IMR-90 (cell line): ENCODE results near the gene C3AR1. TPM values are rescaled to one million over a fixed set of nuclear protein-coding genes. Genes with fewer than 3 reads are reported as not detected.

Source experiments
- ATAC-seq: fragments of 200-7000 bp; cut with Tn5 transposase; 2 replicates; pipeline ENCODE4 v1.9.1; 2020; ENCODE audit warnings: low read depth, mild to moderate bottlenecking, moderate library complexity
- BruUV-seq: library from RNA; stranded (reverse); fragments of 400-500 nt; replicated peaks from 2 replicates; lab custom pipeline; 2021; lab: Mats Ljungman, UMichigan
- CTCF ChIA-PET: fragments of 300-600 bp; formaldehyde crosslinking; extraction: SDS; loops from one replicate; lab custom pipeline; 2021; ENCODE audit warnings: antibody characterized with exemption; lab: Yijun Ruan, JAX
- POLR2A ChIA-PET: fragments of 300-600 bp; sonication (Branson Sonifier 250); formaldehyde crosslinking; loops from one replicate; lab custom pipeline; 2022; ENCODE audit warnings: antibody characterized with exemption; ENCODE audit not compliant: unreplicated experiment; lab: Charles Lee
- DNase-seq: peaks from one replicate; pipeline ENCODE4 v3.0.0; 2013
- H2AFZ ChIP-seq: replicated peaks from 2 replicates; pipeline ENCODE3; 2013; ENCODE audit warnings: low read length, mild to moderate bottlenecking; ENCODE audit not compliant: poor library complexity
- H2AK5ac ChIP-seq: 2 replicates; pipeline ENCODE4 v1.6.1; 2013; ENCODE audit warnings: low read depth, low read length, inconsistent platforms
- H2AK9ac ChIP-seq: replicated peaks from 2 replicates; pipeline ENCODE3; 2013; ENCODE audit warnings: mild to moderate bottlenecking, low read depth, low read length, moderate library complexity; ENCODE audit not compliant: poor library complexity
- H2BK120ac ChIP-seq: 2 replicates; pipeline ENCODE4 v1.6.1; 2013; ENCODE audit warnings: low read depth, low read length, inconsistent platforms
- H2BK15ac ChIP-seq: 3 replicates; pipeline ENCODE4 v1.6.1; 2013; ENCODE audit warnings: low read depth, low read length, inconsistent platforms
- H2BK20ac ChIP-seq: 2 replicates; pipeline ENCODE4 v1.6.1; 2013; ENCODE audit warnings: low read depth, mild to moderate bottlenecking, inconsistent platforms, low read length, moderate library complexity
- H2BK5ac ChIP-seq: 2 replicates; pipeline ENCODE4 v1.6.1; 2013; ENCODE audit warnings: mild to moderate bottlenecking, low read depth, low read length, inconsistent platforms; ENCODE audit not compliant: poor library complexity, severe bottlenecking
- H3K14ac ChIP-seq: replicated peaks from 2 replicates; pipeline ENCODE4 v1.6.1; 2013; ENCODE audit warnings: low read depth, low read length, inconsistent platforms
- H3K18ac ChIP-seq: 2 replicates; pipeline ENCODE4 v1.6.1; 2013; ENCODE audit warnings: low read depth, low read length, control low read depth
- H3K23ac ChIP-seq: 2 replicates; pipeline ENCODE4 v1.6.1; 2013; ENCODE audit warnings: low read depth, low read length, inconsistent platforms
- H3K27ac ChIP-seq: 2 replicates; pipeline ENCODE4 v1.5.1; 2013; ENCODE audit warnings: mild to moderate bottlenecking, control low read depth, low read length; ENCODE audit not compliant: insufficient read depth
- H3K27me3 ChIP-seq: 2 replicates; pipeline ENCODE4 v1.6.1; 2013; ENCODE audit warnings: low read length; ENCODE audit not compliant: control insufficient read depth, insufficient read depth
- H3K36me3 ChIP-seq: 2 replicates; pipeline ENCODE4 v1.6.1; 2013; ENCODE audit warnings: low read length, mixed read lengths; ENCODE audit not compliant: control insufficient read depth, insufficient read depth
- H3K4ac ChIP-seq: 2 replicates; pipeline ENCODE4 v1.6.1; 2013; ENCODE audit warnings: low read depth, low read length, inconsistent platforms
- H3K4me1 ChIP-seq: 2 replicates; pipeline ENCODE4 v1.6.1; 2013; ENCODE audit warnings: low read length, mixed read lengths; ENCODE audit not compliant: control insufficient read depth, insufficient read depth
- H3K4me2 ChIP-seq: 2 replicates; pipeline ENCODE4 v1.6.1; 2013; ENCODE audit warnings: low read depth, mild to moderate bottlenecking, control low read depth, low read length, moderate library complexity
- H3K4me3 ChIP-seq: 2 replicates; pipeline ENCODE4 v1.5.1; 2013; ENCODE audit warnings: low read depth, mild to moderate bottlenecking, control low read depth, low read length, moderate library complexity; ENCODE audit not compliant: insufficient read depth
- H3K56ac ChIP-seq: 2 replicates; pipeline ENCODE4 v1.6.1; 2013; ENCODE audit warnings: low read length, inconsistent platforms; ENCODE audit not compliant: insufficient read depth; ENCODE audit errors: extremely low read depth
- H3K79me1 ChIP-seq, 2 experiments: 2 replicates each; pipeline ENCODE4 v1.6.1; 2013; ENCODE audit warnings: low read length in 2 of 2, inconsistent platforms in 1 of 2, low read depth in 1 of 2
- H3K9ac ChIP-seq: 2 replicates; pipeline ENCODE4 v1.6.1; 2013; ENCODE audit warnings: low read depth, low read length, control low read depth
- H3K9me1 ChIP-seq: 2 replicates; pipeline ENCODE4 v1.6.1; 2013; ENCODE audit warnings: low read length, inconsistent platforms; ENCODE audit not compliant: insufficient read depth
- H3K9me3 ChIP-seq: 2 replicates; pipeline ENCODE4 v1.6.1; 2013; ENCODE audit warnings: low read length; ENCODE audit not compliant: control insufficient read depth, insufficient read depth
- H4K20me1 ChIP-seq: 2 replicates; pipeline ENCODE4 v1.6.1; 2013; ENCODE audit warnings: low read length, inconsistent platforms; ENCODE audit not compliant: insufficient read depth
- H4K5ac ChIP-seq: 2 replicates; pipeline ENCODE4 v1.6.1; 2013; ENCODE audit warnings: mild to moderate bottlenecking, low read depth, low read length, control low read depth
- H4K8ac ChIP-seq, 2 experiments: 2 replicates each; pipeline ENCODE4 v1.6.1; 2013; ENCODE audit warnings: low read depth in 2 of 2, low read length in 2 of 2, control low read depth in 1 of 2, inconsistent platforms in 1 of 2
- H4K91ac ChIP-seq: 2 replicates; pipeline ENCODE4 v1.6.1; 2013; ENCODE audit warnings: low read depth, low read length, inconsistent platforms; ENCODE audit not compliant: insufficient read depth
- BHLHE40 ChIP-seq: fragments of 150-350 bp; IDR thresholded peaks from 2 replicates; pipeline ENCODE4 v1.6.1; 2016; ENCODE audit warnings: mild to moderate bottlenecking, low read depth, low read length
- CEBPB ChIP-seq: IDR thresholded peaks from 2 replicates; pipeline ENCODE4 v1.6.1; 2012; ENCODE audit warnings: low read depth, low read length, improper control_type of control experiment
- CHD1 ChIP-seq: IDR thresholded peaks from 2 replicates; pipeline ENCODE4 v1.6.1; 2012; ENCODE audit warnings: low read depth, low read length, improper control_type of control experiment
- FOS ChIP-seq: fragments of 150-350 bp; IDR thresholded peaks from 2 replicates; pipeline ENCODE4 v1.6.1; 2016; ENCODE audit warnings: low read depth, low read length
- MAFK ChIP-seq: IDR thresholded peaks from 2 replicates; pipeline ENCODE4 v1.6.1; 2012; ENCODE audit warnings: low read depth, low read length, improper control_type of control experiment
- MAZ ChIP-seq: IDR thresholded peaks from 2 replicates; pipeline ENCODE4 v1.6.1; 2012; ENCODE audit warnings: low read depth, mild to moderate bottlenecking, low read length, improper control_type of control experiment, moderate library complexity, borderline replicate concordance
- MXI1 ChIP-seq: IDR thresholded peaks from 2 replicates; pipeline ENCODE4 v1.6.1; 2012; ENCODE audit warnings: low read depth, mild to moderate bottlenecking, low read length, moderate library complexity, borderline replicate concordance
- NFE2L2 ChIP-seq: fragments of 150-350 bp; IDR thresholded peaks from 2 replicates; pipeline ENCODE4 v1.6.1; 2016; ENCODE audit warnings: low read depth, mild to moderate bottlenecking, low read length
- POLR2A ChIP-seq: IDR thresholded peaks from 2 replicates; pipeline ENCODE4 v1.6.1; 2012; ENCODE audit warnings: mild to moderate bottlenecking, low read depth, low read length
- RAD21 ChIP-seq: IDR thresholded peaks from 2 replicates; pipeline ENCODE4 v1.6.1; 2012; ENCODE audit warnings: low read length, improper control_type of control experiment
- RCOR1 ChIP-seq: IDR thresholded peaks from 2 replicates; pipeline ENCODE4 v1.6.1; 2012; ENCODE audit warnings: mild to moderate bottlenecking, low read length, improper control_type of control experiment; ENCODE audit not compliant: insufficient replicate concordance
- RFX5 ChIP-seq: IDR thresholded peaks from 2 replicates; pipeline ENCODE4 v1.8.0; 2012; ENCODE audit warnings: low read depth, mild to moderate bottlenecking, low read length, moderate library complexity
- SMC3 ChIP-seq: fragments of 150-350 bp; IDR thresholded peaks from 2 replicates; pipeline ENCODE4 v1.6.1; 2016; ENCODE audit warnings: low read depth, mild to moderate bottlenecking, antibody characterized with exemption, low read length, moderate library complexity
- WGBS, 2 experiments: methylation state at CpG; one replicate each; pipeline versions ENCODE4 v1.1.5 to v1.1.7; 2013; ENCODE audit warnings: missing lambda C conversion rate in 2 of 2; ENCODE audit not compliant: insufficient read length in 1 of 2; ENCODE audit errors: extremely low coverage in 2 of 2; 5-methylcytosine and 5-hydroxymethylcytosine counted together
- dilution Hi-C: fragments of 300-500 bp; cut with HindIII; formaldehyde crosslinking; loops from one replicate; pipeline ENCODE4 v1.14.3; 2018; ENCODE audit warnings: low sequenced_read_pairs; ENCODE audit not compliant: unreplicated experiment
- in situ Hi-C: fragments of 300-500 bp; cut with MboI; formaldehyde crosslinking; loops from 3 replicates; pipeline ENCODE4 v1.14.3; 2019; ENCODE audit warnings: low sequenced_read_pairs, inconsistent platforms, mixed read lengths
- intact Hi-C: fragments of 100-400 bp; cut with micrococcal nuclease; formaldehyde crosslinking; loops from 2 replicates; pipeline ENCODE4 v1.10.0; 2022
- polyA plus RNA-seq, 3 experiments: library from polyadenylated mRNA; depleted of rRNA; stranded (reverse); fragments of >200 nt; gene quantifications; 2 replicates each; pipeline ENCODE4 v1.2.3, GENCODE V29; 2012; ENCODE audit warnings: low replicate concordance in 1 of 3
- total RNA-seq: library from RNA; depleted of rRNA; stranded (reverse); fragments of >200 nt; gene quantifications from 2 replicates; pipeline ENCODE4 v1.2.3, GENCODE V29; 2012
- TF ChIP-seq, protein P1 (sequence below): conservative IDR thresholded peaks from 2 replicates; pipeline ENCODE4 v1.5.1; 2012; ENCODE audit warnings: mild to moderate bottlenecking, low read depth, low read length, improper control_type of control experiment
- TF ChIP-seq, protein P2 (sequence below): fragments of 150-350 bp; IDR thresholded peaks from 2 replicates; pipeline ENCODE4 v1.6.1; 2016; ENCODE audit warnings: low read depth, mild to moderate bottlenecking, low read length, moderate library complexity, borderline replicate concordance
- TF ChIP-seq, protein P3 (sequence below): fragments of 150-350 bp; IDR thresholded peaks from 2 replicates; pipeline ENCODE4 v1.6.1; 2017; ENCODE audit warnings: mild to moderate bottlenecking, antibody characterized with exemption, low read length, low read depth

C3AR1 gene
- total and polyA plus RNA-seq, 2 of the 4 experiments (the other 2 are of a cell fraction) = 0.31 to 0.36 TPM

DNA sequence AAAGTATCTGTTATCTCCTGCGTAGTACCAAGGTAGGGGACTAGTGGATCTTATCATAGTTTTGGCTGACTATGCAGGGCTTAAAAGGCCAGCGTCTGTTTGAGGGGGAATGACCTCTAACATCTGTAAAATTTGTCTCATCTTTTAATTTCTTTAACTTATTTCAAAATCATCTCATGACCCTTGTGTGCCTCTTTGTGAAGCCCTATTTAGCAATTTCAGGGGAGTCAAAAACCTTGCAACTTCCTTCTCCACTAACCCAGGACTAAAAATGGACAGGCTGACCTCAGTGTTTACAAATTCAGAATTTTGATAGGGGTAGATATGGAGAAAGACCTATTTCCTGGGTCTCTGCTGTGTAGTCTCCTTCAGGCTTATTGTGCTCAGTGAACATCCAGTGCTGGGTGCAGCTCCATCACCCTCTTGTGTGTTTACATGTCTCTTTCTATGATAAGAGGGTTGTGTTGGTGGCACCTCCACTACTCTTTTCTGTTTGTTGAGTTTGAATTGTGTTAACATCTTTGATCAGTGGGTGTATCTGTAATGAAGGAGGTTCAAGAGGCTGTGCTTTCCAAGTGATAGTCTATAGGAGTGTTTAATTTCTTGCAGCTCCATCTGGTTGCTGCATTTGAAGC, 30.2 kb upstream of the C3AR1 start:
- DNase-seq = no peak
- no peak overlapping the region for H2BK5ac ChIP-seq

More for the DNA sequence above, 30.2 kb upstream of the C3AR1 start:
- Histone ChIP-seq H3K4ac (no peak overlapping the region), H2AK9ac (no peak overlapping the region), H4K8ac (no peak overlapping the region), H3K56ac (no peak overlapping the region), H2AFZ (no peak overlapping the region), H4K5ac (no peak overlapping the region), H3K9ac (no peak overlapping the region), H3K79me1 (peaks cover 0 to 3% of the 10 kb centered on the region in 2 experiments; a peak in 1 of 4 replicates), H3K9me3 (no peaks in the 10 kb centered on the region), H3K4me3 (no peak overlapping the region), H3K14ac (no peak overlapping the region), H4K20me1 (no peaks in the 10 kb centered on the region), H3K4me2 (no peak overlapping the region), H4K91ac (no peak overlapping the region), H3K23ac (no peak overlapping the region), H2BK120ac (no peak overlapping the region), H3K9me1 (no peaks in the 10 kb centered on the region), H3K4me1 (no peaks in the 10 kb centered on the region), H3K18ac (no peak overlapping the region), H3K27ac (no peak overlapping the region), H2AK5ac (no peak overlapping the region), H2BK20ac (no peak overlapping the region), H2BK15ac (no peak overlapping the region), H3K36me3 (peaks cover 33% of the 10 kb centered on the region), H3K27me3 (no peaks in the 10 kb centered on the region)
- TF ChIP-seq MAZ (no peak), RAD21 (no peak), FOS (no peak), POLR2A (no peak), CEBPB (no peak), MXI1 (no peak), RFX5 (no peak), NFE2L2 (no peak), MAFK (no peak), CHD1 (no peak), SMC3 (no peak), BHLHE40 (no peak), RCOR1 (no peak)
- TF ChIP-seq, protein P1, sequence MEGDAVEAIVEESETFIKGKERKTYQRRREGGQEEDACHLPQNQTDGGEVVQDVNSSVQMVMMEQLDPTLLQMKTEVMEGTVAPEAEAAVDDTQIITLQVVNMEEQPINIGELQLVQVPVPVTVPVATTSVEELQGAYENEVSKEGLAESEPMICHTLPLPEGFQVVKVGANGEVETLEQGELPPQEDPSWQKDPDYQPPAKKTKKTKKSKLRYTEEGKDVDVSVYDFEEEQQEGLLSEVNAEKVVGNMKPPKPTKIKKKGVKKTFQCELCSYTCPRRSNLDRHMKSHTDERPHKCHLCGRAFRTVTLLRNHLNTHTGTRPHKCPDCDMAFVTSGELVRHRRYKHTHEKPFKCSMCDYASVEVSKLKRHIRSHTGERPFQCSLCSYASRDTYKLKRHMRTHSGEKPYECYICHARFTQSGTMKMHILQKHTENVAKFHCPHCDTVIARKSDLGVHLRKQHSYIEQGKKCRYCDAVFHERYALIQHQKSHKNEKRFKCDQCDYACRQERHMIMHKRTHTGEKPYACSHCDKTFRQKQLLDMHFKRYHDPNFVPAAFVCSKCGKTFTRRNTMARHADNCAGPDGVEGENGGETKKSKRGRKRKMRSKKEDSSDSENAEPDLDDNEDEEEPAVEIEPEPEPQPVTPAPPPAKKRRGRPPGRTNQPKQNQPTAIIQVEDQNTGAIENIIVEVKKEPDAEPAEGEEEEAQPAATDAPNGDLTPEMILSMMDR = no peak
- TF ChIP-seq, protein P2, sequence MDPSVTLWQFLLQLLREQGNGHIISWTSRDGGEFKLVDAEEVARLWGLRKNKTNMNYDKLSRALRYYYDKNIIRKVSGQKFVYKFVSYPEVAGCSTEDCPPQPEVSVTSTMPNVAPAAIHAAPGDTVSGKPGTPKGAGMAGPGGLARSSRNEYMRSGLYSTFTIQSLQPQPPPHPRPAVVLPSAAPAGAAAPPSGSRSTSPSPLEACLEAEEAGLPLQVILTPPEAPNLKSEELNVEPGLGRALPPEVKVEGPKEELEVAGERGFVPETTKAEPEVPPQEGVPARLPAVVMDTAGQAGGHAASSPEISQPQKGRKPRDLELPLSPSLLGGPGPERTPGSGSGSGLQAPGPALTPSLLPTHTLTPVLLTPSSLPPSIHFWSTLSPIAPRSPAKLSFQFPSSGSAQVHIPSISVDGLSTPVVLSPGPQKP = no peak
- TF ChIP-seq, protein P3, sequence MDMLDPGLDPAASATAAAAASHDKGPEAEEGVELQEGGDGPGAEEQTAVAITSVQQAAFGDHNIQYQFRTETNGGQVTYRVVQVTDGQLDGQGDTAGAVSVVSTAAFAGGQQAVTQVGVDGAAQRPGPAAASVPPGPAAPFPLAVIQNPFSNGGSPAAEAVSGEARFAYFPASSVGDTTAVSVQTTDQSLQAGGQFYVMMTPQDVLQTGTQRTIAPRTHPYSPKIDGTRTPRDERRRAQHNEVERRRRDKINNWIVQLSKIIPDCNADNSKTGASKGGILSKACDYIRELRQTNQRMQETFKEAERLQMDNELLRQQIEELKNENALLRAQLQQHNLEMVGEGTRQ = no peak
- no TSS peak for BruUV-seq
- in situ Hi-C loops (no loop called here), intact Hi-C loops (no loop called here), dilution Hi-C loops (no loop called here)
- no peak for ATAC-seq
- no CpG with 5 or more reads among the region's 2 CpGs for WGBS, 2 experiments
- ChIA-PET CTCF (no interaction called here), POLR2A (no interaction called here)
